ENCODE data around the gene TAT.

GRCh38 chr16:71572497-71573116 lies 4.3 kb downstream of the TAT start:
- TF ChIP-seq CTCF (IDR thresholded peaks at IDR 0.05) (no peak), POLR2A (IDR thresholded peaks at IDR 0.05) (peak; percentile 65)

Measured in right lobe of liver (tissue), 4 donors.